Upper lobe of right lung (tissue), 1 donor: Measurements from ENCODE around the gene RNF151. TPM values are rescaled to one million over a fixed set of nuclear protein-coding genes. Genes with fewer than 3 reads are reported as not detected.
"Not testable (repeated sequence)": the region's sequence is repeated elsewhere in the genome, so short reads cannot be mapped to it uniquely, and the experiment has no call there.

Source experiments
- ATAC-seq: fragments of 200-7000 bp; cut with Tn5 transposase; one replicate; pipeline ENCODE4 v1.9.1; 2020; ENCODE audit warnings: mild to moderate bottlenecking, moderate library complexity
- DNase-seq: peaks from one replicate; pipeline ENCODE4 v3.0.0-alpha.2; 2020
- H3K27ac ChIP-seq: fragments of 200-600 bp; one replicate; pipeline ENCODE4 v1.8.0; 2022
- H3K27me3 ChIP-seq: fragments of 200-600 bp; one replicate; pipeline ENCODE4 v1.8.0; 2022; ENCODE audit warnings: mild to moderate bottlenecking
- H3K36me3 ChIP-seq: fragments of 200-600 bp; one replicate; pipeline ENCODE4 v1.8.0; 2022
- H3K4me1 ChIP-seq: fragments of 200-600 bp; one replicate; pipeline ENCODE4 v1.8.0; 2022
- H3K4me3 ChIP-seq: fragments of 200-600 bp; one replicate; pipeline ENCODE4 v1.8.0; 2022; ENCODE audit warnings: mild to moderate bottlenecking
- H3K9me3 ChIP-seq: fragments of 200-600 bp; one replicate; pipeline ENCODE4 v1.8.0; 2022
- CTCF ChIP-seq: fragments of 200-600 bp; IDR thresholded peaks from one replicate; pipeline ENCODE4 v1.8.0; 2022; ENCODE audit warnings: antibody characterized with exemption
- intact Hi-C: fragments of 100-400 bp; cut with DNase I; formaldehyde crosslinking; loops from one replicate; pipeline ENCODE4 v1.11.0; 2022
- total RNA-seq: library from RNA; stranded (reverse); fragmentation: NEBNext Ultra II Directional; extraction: Animal tissue kit (Norgen Biotek cat#: 25700); gene quantifications from one replicate; pipeline ENCODE4 v1.2.1, GENCODE V29; 2021
- donor health status: DM: no; HTN: yes; CAD: no; lungs with severe emphysema.

Gene RNF151
- total RNA-seq, 1 donor from 2014 or later: not detected

GRCh38 chr16:1932050-1933028 lies 34.3 kb upstream of the RNF151 start:
- H3K9me3 ChIP-seq: no peaks in the 10 kb centered on the region
- no peaks in the 10 kb centered on the region for H3K27me3 ChIP-seq
- H3K4me3 ChIP-seq: no peak overlapping the region
- H3K27ac ChIP-seq: no peak overlapping the region
- no peaks in the 10 kb centered on the region for H3K4me1 ChIP-seq
- DNase-seq (no peak), ATAC-seq (no peak)
- intact Hi-C loops: no loop called here
- no peak for TF ChIP-seq CTCF
- H3K36me3 ChIP-seq: no peaks in the 10 kb centered on the region

GRCh38 chr16:1933097-1933661 lies 33.5 kb upstream of the RNF151 start:
- no peak for TF ChIP-seq CTCF
- intact Hi-C loops: no loop called here
- no peaks in the 10 kb centered on the region for H3K4me1 ChIP-seq
- H3K27me3 ChIP-seq: no peaks in the 10 kb centered on the region
- DNase-seq (peak; percentile 51), ATAC-seq (no peak)
- peaks cover 4% of the 10 kb centered on the region for H3K36me3 ChIP-seq
- H3K4me3 ChIP-seq: no peak overlapping the region
- no peak overlapping the region for H3K27ac ChIP-seq
- H3K9me3 ChIP-seq: no peaks in the 10 kb centered on the region

- TF ChIP-seq CTCF: no peak
These were observed 29.6 kb upstream of the RNF151 start for GRCh38 chr16:1936945-1937479.

GRCh38 chr16:1938316-1938715 lies 28.3 kb upstream of the RNF151 start:
- no peak overlapping the region for H3K4me3 ChIP-seq
- no peaks in the 10 kb centered on the region for H3K27me3 ChIP-seq
- ATAC-seq (peak; percentile 15), DNase-seq (no peak)
- H3K27ac ChIP-seq: peak overlapping the region; percentile 36
- no peaks in the 10 kb centered on the region for H3K9me3 ChIP-seq
- peaks cover 28% of the 10 kb centered on the region for H3K36me3 ChIP-seq
- intact Hi-C loops: no loop called here
- peaks cover 19% of the 10 kb centered on the region for H3K4me1 ChIP-seq
- no peak for TF ChIP-seq CTCF

More at GRCh38 chr16:1936945-1937479, 29.6 kb upstream of the RNF151 start:
- Histone ChIP-seq H3K4me3 (no peak overlapping the region), H3K27ac (no peak overlapping the region), H3K4me1 (peaks cover 13% of the 10 kb centered on the region), H3K36me3 (peaks cover 28% of the 10 kb centered on the region), H3K9me3 (no peaks in the 10 kb centered on the region), H3K27me3 (no peaks in the 10 kb centered on the region)
- intact Hi-C loops: no loop called here
- DNase-seq (no peak), ATAC-seq (no peak)

GRCh38 chr16:1938910-1939309 lies 27.7 kb upstream of the RNF151 start:
- Histone ChIP-seq H3K4me1 (peaks cover 19% of the 10 kb centered on the region), H3K27me3 (no peaks in the 10 kb centered on the region), H3K27ac (peak overlapping the region; percentile 36), H3K4me3 (no peak overlapping the region), H3K9me3 (no peaks in the 10 kb centered on the region), H3K36me3 (peaks cover 28% of the 10 kb centered on the region)
- ATAC-seq: no peak
- DNase-seq: no peak
- intact Hi-C loops: no loop called here
- no peak for TF ChIP-seq CTCF

- ATAC-seq, intact Hi-C loops, H3K27ac ChIP-seq, H3K9me3 ChIP-seq, H3K27me3 ChIP-seq, DNase-seq, H3K4me3 ChIP-seq: not testable (repeated sequence)
- Histone ChIP-seq H3K4me1 (peaks cover 19% of the 10 kb centered on the region), H3K36me3 (peaks cover 28% of the 10 kb centered on the region)
These were observed 26.8 kb upstream of the RNF151 start for GRCh38 chr16:1939833-1940232.
